Loucy (cell line): ENCODE data around the gene TOP3A.

Source experiments
- H2AFZ ChIP-seq: fragments of 200-600 bp; sonication (generic); 2 replicates; pipeline ENCODE4 v1.6.0; 2016; ENCODE audit warnings: antibody characterized with exemption, mild to moderate bottlenecking, low read length, moderate library complexity
- H3F3A ChIP-seq: fragments of 200-600 bp; 2 replicates; pipeline ENCODE4 v1.6.0; 2016; ENCODE audit warnings: antibody characterized with exemption, low read depth, mild to moderate bottlenecking
- H3K27me3 ChIP-seq: fragments of 200-600 bp; sonication (generic); 2 replicates; pipeline ENCODE4 v1.6.1; 2014; ENCODE audit warnings: low read length, mild to moderate bottlenecking; ENCODE audit not compliant: insufficient read depth, poor library complexity, severe bottlenecking
- H3K36me3 ChIP-seq: fragments of 200-600 bp; sonication (generic); 2 replicates; pipeline ENCODE4 v1.6.1; 2016; ENCODE audit warnings: low read length; ENCODE audit not compliant: insufficient read depth
- H3K4me1 ChIP-seq: fragments of 200-600 bp; sonication (generic); 2 replicates; pipeline ENCODE4 v1.5.1; 2014; ENCODE audit warnings: low read length, mild to moderate bottlenecking; ENCODE audit not compliant: insufficient read depth, poor library complexity, severe bottlenecking
- H3K4me2 ChIP-seq: fragments of 200-600 bp; sonication (generic); 2 replicates; pipeline ENCODE4 v1.6.0; 2014; ENCODE audit warnings: antibody characterized with exemption, low read length, low read depth, mild to moderate bottlenecking; ENCODE audit not compliant: poor library complexity, severe bottlenecking
- H3K4me3 ChIP-seq: fragments of 200-600 bp; sonication (generic); 2 replicates; pipeline ENCODE4 v1.5.1; 2014; ENCODE audit warnings: low read length, mild to moderate bottlenecking, mixed read lengths; ENCODE audit not compliant: poor library complexity, severe bottlenecking
- H3K79me2 ChIP-seq: fragments of 200-600 bp; sonication (generic); 2 replicates; pipeline ENCODE4 v1.6.1; 2014; ENCODE audit warnings: low read length; ENCODE audit not compliant: insufficient read depth
- H3K9ac ChIP-seq: fragments of 200-600 bp; sonication (generic); 2 replicates; pipeline ENCODE4 v1.6.0; 2014; ENCODE audit warnings: mild to moderate bottlenecking, low read depth, low read length, moderate library complexity; ENCODE audit not compliant: poor library complexity, severe bottlenecking
- H3K9me2 ChIP-seq: fragments of 200-600 bp; sonication (generic); replicated peaks from 2 replicates; pipeline ENCODE4 v1.6.1; 2016; ENCODE audit warnings: low read depth, low read length, mixed read lengths
- H3K9me3 ChIP-seq: fragments of 200-600 bp; sonication (generic); 2 replicates; pipeline ENCODE4 v1.6.1; 2014; ENCODE audit warnings: mild to moderate bottlenecking, antibody characterized with exemption, low read length, low read depth; ENCODE audit not compliant: insufficient read depth
- H4K20me1 ChIP-seq: fragments of 200-600 bp; sonication (generic); 2 replicates; pipeline ENCODE4 v1.6.0; 2014; ENCODE audit warnings: antibody characterized with exemption, low read length, mild to moderate bottlenecking; ENCODE audit not compliant: insufficient read depth, poor library complexity, severe bottlenecking
- CTCF ChIP-seq: fragments of 200-600 bp; sonication (generic); conservative IDR thresholded peaks from 2 replicates; pipeline ENCODE4 v1.5.1; 2014; ENCODE audit warnings: mild to moderate bottlenecking, antibody characterized with exemption, low read length
- EZH2phosphoT487 ChIP-seq: fragments of 200-600 bp; IDR thresholded peaks from 2 replicates; pipeline ENCODE4 v1.6.1; 2018; ENCODE audit warnings: antibody characterized with exemption, mild to moderate bottlenecking, moderate library complexity, borderline replicate concordance

TOP3A gene

GRCh38 chr17:18315961-18316360 lies 1.2 kb upstream of the TOP3A start:
- peaks cover 45% of the 10 kb centered on the region for H4K20me1 ChIP-seq
- peaks cover 50% of the 10 kb centered on the region for H3K4me1 ChIP-seq
- TF ChIP-seq CTCF (no peak), EZH2phosphoT487 (no peak)

GRCh38 chr17:18315562-18315922 lies 748 bp upstream of the TOP3A start:
- H3K9ac ChIP-seq, result peak overlapping the region; percentile 93
- H3K9me3 ChIP-seq, result no peaks in the 10 kb centered on the region
- peaks cover 54% of the 10 kb centered on the region for H3K4me1 ChIP-seq
- no peaks in the 10 kb centered on the region for H3K27me3 ChIP-seq
- no peaks in the 10 kb centered on the region for H3K9me2 ChIP-seq
- TF ChIP-seq CTCF (no peak), EZH2phosphoT487 (no peak)
- peaks cover 79% of the 10 kb centered on the region for H3K79me2 ChIP-seq
- H3K36me3 ChIP-seq, result no peaks in the 10 kb centered on the region
- H4K20me1 ChIP-seq, result peaks cover 47% of the 10 kb centered on the region
- peak overlapping the region; percentile 86 for H3K4me2 ChIP-seq
- no peaks in the 10 kb centered on the region for H3F3A ChIP-seq
- peak overlapping the region; percentile 86 for H2AFZ ChIP-seq
- H3K4me3 ChIP-seq, result peak overlapping the region; percentile 84

More at GRCh38 chr17:18315961-18316360, 1.2 kb upstream of the TOP3A start:
- no peaks in the 10 kb centered on the region for H3K9me2 ChIP-seq
- peak overlapping the region; percentile 84 for H3K4me3 ChIP-seq
- H3K79me2 ChIP-seq, result peaks cover 78% of the 10 kb centered on the region
- no peaks in the 10 kb centered on the region for H3K9me3 ChIP-seq
- no peak overlapping the region for H2AFZ ChIP-seq
- H3K27me3 ChIP-seq, result no peaks in the 10 kb centered on the region
- peak overlapping the region; percentile 93 for H3K9ac ChIP-seq
- H3K4me2 ChIP-seq, result peak overlapping the region; percentile 86
- H3K36me3 ChIP-seq, result no peaks in the 10 kb centered on the region
- H3F3A ChIP-seq, result no peaks in the 10 kb centered on the region

DNA sequence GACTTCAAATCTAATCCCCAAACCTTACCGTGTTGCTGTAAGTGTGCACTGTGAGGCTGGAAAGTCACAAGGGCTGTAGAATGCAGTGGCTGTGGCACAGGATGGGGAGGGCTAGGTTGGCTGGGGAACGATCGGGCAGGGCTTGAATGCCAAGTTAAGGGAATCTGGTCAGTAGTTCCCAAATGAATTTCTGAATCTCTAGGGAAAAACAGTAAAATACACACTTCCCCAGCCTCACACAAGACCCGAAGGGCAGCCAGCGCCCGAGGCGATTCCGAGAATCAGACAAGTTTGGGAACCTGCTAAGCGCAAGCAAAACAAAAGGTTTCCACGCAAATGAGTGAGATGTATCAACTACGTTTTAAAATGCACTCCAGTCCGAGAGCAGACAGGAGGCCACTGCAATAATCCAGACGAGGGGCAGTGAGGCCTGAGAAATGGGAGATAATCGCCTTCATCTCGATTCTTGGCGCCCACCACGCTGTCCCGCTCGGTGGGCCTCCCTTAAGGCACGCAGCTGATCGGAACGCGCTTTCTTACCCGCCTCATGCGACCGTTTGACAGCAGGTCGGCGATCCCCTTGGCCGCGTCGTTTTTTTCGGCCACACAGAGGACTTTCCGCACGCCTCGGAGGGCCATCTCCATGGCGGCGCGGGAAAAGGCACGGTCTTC lies 599 bp downstream of the TOP3A start:
- Histone ChIP-seq H3F3A (no peaks in the 10 kb centered on the region), H3K27me3 (no peaks in the 10 kb centered on the region), H3K4me1 (peaks cover 54% of the 10 kb centered on the region), H3K4me2 (peak overlapping the region; percentile 86), H3K9ac (peak overlapping the region; percentile 93), H3K79me2 (peaks cover 88% of the 10 kb centered on the region), H3K9me3 (no peaks in the 10 kb centered on the region), H3K4me3 (peak overlapping the region; percentile 84), H3K9me2 (no peaks in the 10 kb centered on the region), H4K20me1 (peaks cover 45% of the 10 kb centered on the region), H3K36me3 (no peaks in the 10 kb centered on the region), H2AFZ (peak overlapping the region; percentile 86)
- no peak for TF ChIP-seq CTCF
- TF ChIP-seq EZH2phosphoT487, result no peak
